Stimulated activated CD4-positive, alpha-beta T cell treated with anti-CD3 and anti-CD28 coated beads, Interleukin-4, amount 100 ng/mL, for 4 hours (primary cell): Measurements from ENCODE around the gene METTL22.
A peak's percentile ranks its signal among the peaks of the same experiment; 100 is the strongest.

Source experiments
- DNase-seq, 2 experiments: peaks; one replicate each; pipeline ENCODE4 v3.0.0-alpha.2; 2020

The METTL22 gene

GRCh38 chr16:8621572-8622314, at the start of gene METTL22:
METTL22 (plus strand) TSS chr16:8621698; CDS start chr16:8625666, 3,968 bp downstream.
- DNase-seq = peak; percentile 89 to 97

GRCh38 chr16:8572063-8572918, 49.2 kb upstream of the METTL22 start:
- no peak for DNase-seq

- no peak for DNase-seq
Observed at GRCh38 chr16:8572919-8573724, 48.4 kb upstream of the METTL22 start.

GRCh38 chr16:8575399-8575798, 46.1 kb upstream of the METTL22 start:
- no peak for DNase-seq

GRCh38 chr16:8576141-8577004, 45.1 kb upstream of the METTL22 start:
- DNase-seq = no peak

GRCh38 chr16:8577678-8578304, 43.7 kb upstream of the METTL22 start:
- no peak for DNase-seq

- no peak for DNase-seq
Observed at GRCh38 chr16:8579559-8579958, 41.9 kb upstream of the METTL22 start.

- DNase-seq = no peak
Observed at GRCh38 chr16:8581831-8582580, 39.5 kb upstream of the METTL22 start.

GRCh38 chr16:8583199-8583598, 38.3 kb upstream of the METTL22 start:
- no peak for DNase-seq

GRCh38 chr16:8583732-8584131, 37.8 kb upstream of the METTL22 start:
- no peak for DNase-seq

GRCh38 chr16:8585041-8585440, 36.5 kb upstream of the METTL22 start:
- DNase-seq = no peak

GRCh38 chr16:8585857-8586256, 35.6 kb upstream of the METTL22 start:
- DNase-seq = no peak

- DNase-seq = no peak
Observed at GRCh38 chr16:8587065-8587464, 34.4 kb upstream of the METTL22 start.

- no peak for DNase-seq
Observed at GRCh38 chr16:8588682-8589056, 32.8 kb upstream of the METTL22 start.

GRCh38 chr16:8589057-8589899, 32.2 kb upstream of the METTL22 start:
- DNase-seq = no peak

GRCh38 chr16:8589900-8590688, 31.4 kb upstream of the METTL22 start, which contains the start of gene TMEM114:
TMEM114 (minus strand) TSS chr16:8590511; CDS start chr16:8589838, 673 bp downstream.
- DNase-seq = no peak

- no peak for DNase-seq
Observed at GRCh38 chr16:8590811-8591210, 30.7 kb upstream of the METTL22 start.

- DNase-seq = no peak
Observed at GRCh38 chr16:8591451-8591850, 30.0 kb upstream of the METTL22 start.

- DNase-seq = no peak
Observed at GRCh38 chr16:8594149-8594666, 27.3 kb upstream of the METTL22 start.
